WTC11 (cell line): ENCODE results near the gene NOTO.

ENCODE experiments used
- ATF6 ChIP-seq: sonication (generic); formaldehyde crosslinking; IDR thresholded peaks from 2 replicates; pipeline ENCODE4 v1.8.1; 2023; ENCODE audit warnings: mild to moderate bottlenecking, missing genetic modification reagents
- CBFB ChIP-seq: sonication (generic); formaldehyde crosslinking; IDR thresholded peaks from 2 replicates; pipeline ENCODE4 v1.8.1; 2022; ENCODE audit warnings: mild to moderate bottlenecking, low read depth, missing genetic modification reagents
- CREB1 ChIP-seq: sonication (generic); formaldehyde crosslinking; IDR thresholded peaks from 2 replicates; pipeline ENCODE4 v1.8.0; 2023; ENCODE audit warnings: mild to moderate bottlenecking, missing genetic modification reagents
- CTCF ChIP-seq: fragments of 200-600 bp; IDR thresholded peaks from 2 replicates; pipeline ENCODE4 v1.8.0; 2022; ENCODE audit warnings: antibody characterized with exemption
- JAZF1 ChIP-seq: fragments of 250-450 bp; sonication (Bioruptor Pico); IDR thresholded peaks from 2 replicates; pipeline ENCODE4 v1.9.0; 2021; ENCODE audit warnings: moderate library complexity, mild to moderate bottlenecking, inconsistent platforms
- NR2C2 ChIP-seq: sonication (generic); formaldehyde crosslinking; IDR thresholded peaks from 2 replicates; pipeline ENCODE4 v1.8.0; 2022; ENCODE audit warnings: mild to moderate bottlenecking, missing genetic modification reagents
- SOX15 ChIP-seq: fragments of 250-450 bp; sonication (Bioruptor Pico); IDR thresholded peaks from 2 replicates; pipeline ENCODE4 v1.9.0; 2021; ENCODE audit warnings: mild to moderate bottlenecking
- SP1 ChIP-seq: sonication (generic); formaldehyde crosslinking; conservative IDR thresholded peaks from 2 replicates; pipeline ENCODE4 v1.8.1; 2022; ENCODE audit warnings: missing genetic modification reagents
- STAT6 ChIP-seq: sonication (generic); formaldehyde crosslinking; conservative IDR thresholded peaks from 2 replicates; pipeline ENCODE4 v1.8.1; 2023; ENCODE audit warnings: mild to moderate bottlenecking, low read depth, missing genetic modification reagents, moderate library complexity
- TCF7 ChIP-seq: sonication (generic); formaldehyde crosslinking; IDR thresholded peaks from 2 replicates; pipeline ENCODE4 v1.8.0; 2022; ENCODE audit warnings: mild to moderate bottlenecking, low read depth, missing genetic modification reagents, moderate library complexity
- TP53 ChIP-seq: sonication (generic); formaldehyde crosslinking; IDR thresholded peaks from 2 replicates; pipeline ENCODE4 v1.8.1; 2023; ENCODE audit warnings: mild to moderate bottlenecking, missing genetic modification reagents
- TF ChIP-seq, protein P1 (sequence below): sonication (generic); formaldehyde crosslinking; IDR thresholded peaks from 2 replicates; pipeline ENCODE4 v1.8.0; 2022; ENCODE audit warnings: mild to moderate bottlenecking, missing genetic modification reagents
- TF ChIP-seq, protein P2 (sequence below): sonication (generic); formaldehyde crosslinking; IDR thresholded peaks from 2 replicates; pipeline ENCODE4 v1.8.0; 2022; ENCODE audit warnings: mild to moderate bottlenecking, missing genetic modification reagents

DNA sequence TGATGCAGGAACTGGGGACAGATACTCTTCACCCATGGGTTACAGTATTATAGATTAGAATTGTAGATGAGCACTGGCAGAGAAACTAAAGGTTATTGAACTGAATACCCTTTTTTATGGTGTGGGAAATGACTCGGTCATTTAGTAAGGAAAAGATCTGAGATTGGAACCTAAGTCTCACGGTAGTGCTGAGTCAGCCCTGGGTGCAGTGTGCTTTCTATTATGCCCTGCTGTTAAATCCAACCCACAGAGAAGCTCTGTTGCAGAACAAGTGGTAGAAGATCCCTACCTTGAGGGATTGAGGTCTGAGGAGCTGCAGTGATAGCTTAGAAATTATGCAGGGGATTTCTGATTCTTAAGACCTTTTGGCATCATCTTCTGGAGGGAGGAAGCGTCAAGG, 44.5 kb downstream of the NOTO start:
- TF ChIP-seq, protein P1, sequence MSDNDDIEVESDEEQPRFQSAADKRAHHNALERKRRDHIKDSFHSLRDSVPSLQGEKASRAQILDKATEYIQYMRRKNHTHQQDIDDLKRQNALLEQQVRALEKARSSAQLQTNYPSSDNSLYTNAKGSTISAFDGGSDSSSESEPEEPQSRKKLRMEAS (CRISPR knock-in tag), result no peak
- TF ChIP-seq CTCF, result no peak
- no peak for TF ChIP-seq SOX15 (CRISPR knock-in tag)
- no peak for TF ChIP-seq ATF6
- TF ChIP-seq SP1 (CRISPR knock-in tag), result no peak
- TF ChIP-seq, protein P2, sequence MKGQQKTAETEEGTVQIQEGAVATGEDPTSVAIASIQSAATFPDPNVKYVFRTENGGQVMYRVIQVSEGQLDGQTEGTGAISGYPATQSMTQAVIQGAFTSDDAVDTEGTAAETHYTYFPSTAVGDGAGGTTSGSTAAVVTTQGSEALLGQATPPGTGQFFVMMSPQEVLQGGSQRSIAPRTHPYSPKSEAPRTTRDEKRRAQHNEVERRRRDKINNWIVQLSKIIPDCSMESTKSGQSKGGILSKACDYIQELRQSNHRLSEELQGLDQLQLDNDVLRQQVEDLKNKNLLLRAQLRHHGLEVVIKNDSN, result no peak
- no peak for TF ChIP-seq JAZF1 (CRISPR knock-in tag)
- TF ChIP-seq CREB1 (CRISPR knock-in tag), result no peak
- TF ChIP-seq STAT6 (CRISPR knock-in tag), result no peak
- no peak for TF ChIP-seq TP53 (CRISPR knock-in tag)
- TF ChIP-seq TCF7 (CRISPR knock-in tag), result no peak
- TF ChIP-seq CBFB (CRISPR knock-in tag), result no peak
- TF ChIP-seq NR2C2, result no peak
